Myocyte (in vitro differentiated cells): ENCODE results near the gene DCUN1D4. TPM values are rescaled to one million over a fixed set of nuclear protein-coding genes. Genes with fewer than 3 reads are reported as not detected.

Experiments used
- DNase-seq: peaks from one replicate; pipeline ENCODE4 v3.0.0-alpha.2; 2012; ENCODE audit warnings: low read depth
- total RNA-seq: library from RNA; depleted of rRNA; stranded (reverse); fragments of >200 nt; gene quantifications from 2 replicates; pipeline ENCODE4 v1.2.3, GENCODE V29; 2014

The DCUN1D4 gene
- total RNA-seq, 1 donor from 2014 or later, result 26.4 TPM

DNA sequence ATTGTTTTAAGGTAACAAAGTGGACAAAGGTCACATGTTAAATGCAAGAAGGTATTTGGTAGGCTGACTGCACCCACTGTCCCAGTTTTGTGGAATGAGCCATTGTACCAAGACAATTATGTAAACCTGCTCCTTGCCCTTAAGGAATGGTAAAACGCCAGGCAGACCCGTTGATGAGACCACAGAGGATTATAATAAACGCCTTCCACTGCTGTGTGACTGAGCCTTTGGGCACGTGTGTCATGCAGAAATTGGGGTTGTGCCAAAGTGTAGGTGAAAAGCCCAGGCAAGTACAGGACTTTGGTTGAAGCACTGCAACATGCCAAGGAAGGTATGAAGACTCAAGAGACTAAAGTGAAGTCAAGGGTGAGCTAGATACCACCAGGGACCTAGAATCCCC, 117.5 kb downstream of the DCUN1D4 start:
- peak; percentile 50 for DNase-seq

DNA sequence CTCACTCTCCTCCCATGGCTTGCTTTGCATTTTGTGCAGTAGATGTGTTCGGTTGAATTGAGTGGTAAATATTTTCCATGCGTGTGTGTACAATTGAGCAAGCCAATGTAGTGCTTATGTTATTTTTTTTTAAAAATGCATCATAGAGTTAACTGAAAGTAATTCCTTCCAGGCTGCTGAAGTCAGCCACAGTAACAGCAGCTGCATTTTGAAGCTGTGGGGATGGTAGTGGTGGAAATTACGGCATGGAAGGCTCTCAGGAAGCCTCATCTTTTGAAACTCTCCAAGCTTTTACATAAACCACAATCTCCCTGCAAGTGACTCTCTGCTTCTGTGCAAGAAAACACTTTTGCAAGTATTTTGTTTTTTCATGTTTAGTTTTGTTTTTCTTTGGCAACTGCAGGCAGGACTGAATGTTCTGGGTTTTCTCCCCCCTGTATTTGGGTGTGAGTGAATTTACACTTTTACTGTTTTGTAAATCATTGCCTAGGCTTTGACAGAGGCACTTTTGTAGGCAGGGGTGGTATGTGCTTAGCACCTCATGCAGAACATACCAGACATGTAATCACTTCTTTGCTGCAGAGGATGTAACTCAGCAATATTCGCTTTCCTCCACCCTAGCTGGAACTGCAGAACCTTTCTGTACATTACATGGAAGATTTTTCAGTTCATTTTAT, 121.0 kb downstream of the DCUN1D4 start:
- peak; percentile 55 for DNase-seq

DNA sequence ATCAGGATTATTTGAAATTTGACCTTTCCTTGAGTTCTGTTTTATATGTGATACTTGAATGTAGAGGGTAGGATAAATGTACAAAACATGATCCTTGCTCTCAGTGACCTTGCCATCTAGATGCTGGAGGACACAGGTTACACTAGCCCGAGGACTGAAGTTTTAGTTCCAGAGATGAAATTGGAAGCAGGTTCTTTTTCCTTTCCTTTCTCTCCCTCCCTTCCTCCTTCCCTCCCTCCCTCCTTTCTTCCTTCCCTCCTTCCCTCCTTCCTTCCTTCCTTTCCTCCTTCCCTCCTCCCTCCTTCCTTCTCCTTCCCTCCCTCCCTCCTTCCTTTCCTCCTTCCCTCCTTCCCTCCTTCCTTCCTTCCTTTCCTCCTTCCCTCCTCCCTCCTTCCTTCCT, 122.9 kb downstream of the DCUN1D4 start:
- no peak for DNase-seq

Other genes starting within 250 kb of the DCUN1D4 start
- gene LRRC66, start 177.2 kb downstream of the DCUN1D4 start, total RNA-seq, result 0.94 and 2.2 TPM in 2 replicates
- gene SGCB, start 195.1 kb downstream of the DCUN1D4 start, total RNA-seq, result 58.6 and 70.2 TPM in 2 replicates
- gene SPATA18, start 208.2 kb downstream of the DCUN1D4 start, total RNA-seq, result not detected in 2 replicates